Measurements from ENCODE around the gene RALGPS1.

GRCh38 chr9:127050591-127051001 is 136.0 kb downstream of the RALGPS1 start:
- TF ChIP-seq CREB1 (IDR thresholded peaks at IDR 0.05) (no peak), CTCF (IDR thresholded peaks at IDR 0.05; ENCODE audit: control extremely low read depth in 1 of 3, insufficient read depth in 1 of 3, low read depth in 1 of 3, low read length in 3 of 3) (no peak), TAF1 (IDR thresholded peaks at IDR 0.05; ENCODE audit: low read depth, low read length) (no peak), CBX5 (IDR thresholded peaks at IDR 0.05; ENCODE audit: low read depth, low read length) (no peak), MAX (IDR thresholded peaks at IDR 0.05) (no peak), ATF3 (IDR thresholded peaks at IDR 0.05; ENCODE audit: insufficient read depth, low read depth, low read length) (no peak), E2F6 (IDR thresholded peaks at IDR 0.05) (no peak), POLR2A (IDR thresholded peaks at IDR 0.05; ENCODE audit: control extremely low read depth in 1 of 2, low read depth in 2 of 2, low read length in 2 of 2) (no peak), RXRA (IDR thresholded peaks at IDR 0.05; ENCODE audit: insufficient read depth, low read depth, low read length) (no peak), ZNF274 (IDR thresholded peaks at IDR 0.05; ENCODE audit: borderline replicate concordance, extremely low read depth, low read length) (no peak)

All from H1 (cell line).